Measurements from ENCODE around the gene HIVEP1. TPM values are rescaled to one million over a fixed set of nuclear protein-coding genes. Genes with fewer than 3 reads are reported as not detected.

The HIVEP1 gene
- total RNA-seq, 6 donors from 2014 or later, result 22.9 to 48.5 (median 30.4) TPM

- H3K9me3 ChIP-seq, result no peaks in the 10 kb centered on the region
- WGBS, 2 donors, result 66 to 75% methylated on average over 3 of the region's 3 CpGs
- ATAC-seq (ENCODE audit: low FRiP score in 2 of 2), result no peak
- DNase-seq, result no peak
- no peak overlapping the region for H3K4me3 ChIP-seq
- no peak overlapping the region for H3K27ac ChIP-seq
- H3K4me1 ChIP-seq, result no peaks in the 10 kb centered on the region
- peaks cover 4 to 35% (median 15%) of the 10 kb centered on the region in 4 donors for H3K36me3 ChIP-seq
- H3K27me3 ChIP-seq, result no peaks in the 10 kb centered on the region
- TF ChIP-seq POLR2AphosphoS5 (IDR thresholded peaks at IDR 0.05) (no peak), EP300 (IDR thresholded peaks at IDR 0.05) (no peak), CTCF (IDR thresholded peaks at IDR 0.05) (no peak), POLR2A (IDR thresholded peaks at IDR 0.05) (no peak)
These were observed 151.0 kb downstream of the HIVEP1 start for GRCh38 chr6:12163149-12163548.

GRCh38 chr6:12163744-12164507 lies 151.8 kb downstream of the HIVEP1 start:
- ATAC-seq (ENCODE audit: low FRiP score in 2 of 2), result no peak
- Histone ChIP-seq H3K27ac (no peak overlapping the region), H3K36me3 (peaks cover 4 to 35% (median 15%) of the 10 kb centered on the region in 4 donors), H3K9me3 (no peaks in the 10 kb centered on the region), H3K4me3 (no peak overlapping the region), H3K4me1 (no peaks in the 10 kb centered on the region), H3K27me3 (no peaks in the 10 kb centered on the region)
- TF ChIP-seq POLR2A (IDR thresholded peaks at IDR 0.05) (no peak), CTCF (IDR thresholded peaks at IDR 0.05) (no peak), EP300 (IDR thresholded peaks at IDR 0.05) (no peak), POLR2AphosphoS5 (IDR thresholded peaks at IDR 0.05) (no peak)
- 95 to 97% methylated on average over 16 to 19 of the region's 19 CpGs for WGBS, 2 donors
- DNase-seq, result peak in 1 of 2 donors; percentile 29

- peaks cover 4 to 35% (median 15%) of the 10 kb centered on the region in 4 donors for H3K36me3 ChIP-seq
- TF ChIP-seq POLR2A (IDR thresholded peaks at IDR 0.05) (no peak), POLR2AphosphoS5 (IDR thresholded peaks at IDR 0.05) (no peak), CTCF (IDR thresholded peaks at IDR 0.05) (no peak)
- DNase-seq, result no peak
- no peaks in the 10 kb centered on the region for H3K4me1 ChIP-seq
- no peak for ATAC-seq (ENCODE audit: low FRiP score in 2 of 2)
- no peaks in the 10 kb centered on the region for H3K27me3 ChIP-seq
- no peak overlapping the region for H3K4me3 ChIP-seq
- no peak overlapping the region for H3K27ac ChIP-seq
- H3K9me3 ChIP-seq, result no peaks in the 10 kb centered on the region
These were observed 152.3 kb downstream of the HIVEP1 start for GRCh38 chr6:12164508-12164770.

- Histone ChIP-seq H3K4me3 (no peak overlapping the region), H3K27me3 (no peaks in the 10 kb centered on the region), H3K36me3 (peaks cover 4 to 35% (median 15%) of the 10 kb centered on the region in 4 donors), H3K27ac (no peak overlapping the region), H3K4me1 (no peaks in the 10 kb centered on the region), H3K9me3 (no peaks in the 10 kb centered on the region)
- no peak for TF ChIP-seq EP300 (IDR thresholded peaks at IDR 0.05)
- TF ChIP-seq POLR2A (IDR thresholded peaks at IDR 0.05), result no peak
- no peak for TF ChIP-seq POLR2AphosphoS5 (IDR thresholded peaks at IDR 0.05)
- TF ChIP-seq CTCF (IDR thresholded peaks at IDR 0.05), result no peak
- no peak for ATAC-seq (ENCODE audit: low FRiP score in 2 of 2)
- no peak for DNase-seq
- WGBS, 2 donors, result 90 to 91% methylated on average over 4 of the region's 4 CpGs
These were observed 153.2 kb downstream of the HIVEP1 start for GRCh38 chr6:12165297-12165696.

GRCh38 chr6:12165722-12166280 lies 153.7 kb downstream of the HIVEP1 start:
- DNase-seq (no peak), ATAC-seq (ENCODE audit: low FRiP score in 2 of 2) (no peak)
- no peak for TF ChIP-seq EP300 (IDR thresholded peaks at IDR 0.05)
- no peak for TF ChIP-seq POLR2A (IDR thresholded peaks at IDR 0.05)
- TF ChIP-seq POLR2AphosphoS5 (IDR thresholded peaks at IDR 0.05), result no peak
- no peak for TF ChIP-seq CTCF (IDR thresholded peaks at IDR 0.05)
- peaks cover 4 to 35% (median 15%) of the 10 kb centered on the region in 4 donors for H3K36me3 ChIP-seq
- WGBS, 2 donors, result 94 to 96% methylated on average over 5 of the region's 5 CpGs
- no peaks in the 10 kb centered on the region for H3K9me3 ChIP-seq
- no peaks in the 10 kb centered on the region for H3K4me1 ChIP-seq
- H3K27me3 ChIP-seq, result no peaks in the 10 kb centered on the region
- no peak overlapping the region for H3K27ac ChIP-seq
- no peak overlapping the region for H3K4me3 ChIP-seq

Data from upper lobe of left lung (tissue), 6 donors.